HepG2 (cell line): ENCODE data around the gene PIGL. TPM values are rescaled to one million over a fixed set of nuclear protein-coding genes. Genes with fewer than 3 reads are reported as not detected.

Source experiments
- ATAC-seq: fragments of 200-7000 bp; cut with Tn5 transposase; 3 replicates; pipeline ENCODE4 v1.9.1; 2020; ENCODE audit warnings: mild to moderate bottlenecking, moderate library complexity
- BruUV-seq: library from RNA; stranded (reverse); fragments of 400-500 nt; replicated peaks from 2 replicates; lab custom pipeline; 2021; lab: Mats Ljungman, UMichigan
- CTCF ChIA-PET: fragments of 300-600 bp; formaldehyde crosslinking; extraction: SDS; loops from one replicate; lab custom pipeline; 2021; ENCODE audit warnings: low total read pairs, inconsistent platforms, low intra/inter-chr PET ratio; lab: Yijun Ruan, JAX
- POLR2A ChIA-PET: fragments of 350-600 bp; sonication (Branson Sonifier 250); formaldehyde crosslinking; loops from one replicate; lab custom pipeline; 2020; ENCODE audit warnings: antibody characterized with exemption, inconsistent platforms; lab: Yijun Ruan, JAX
- DNase-seq: peaks from one replicate; pipeline ENCODE4 v3.0.0-alpha.2; 2015; ENCODE audit warnings: low spot score
- FAIRE-seq: peaks from 3 replicates; lab custom pipeline; 2011; peaks lifted over from hg19 to GRCh38; lab: Jason Lieb, UNC
- H2AFZ ChIP-seq: one replicate; pipeline ENCODE4 v1.6.1; 2011; ENCODE audit warnings: low read length, inconsistent platforms
- H3K27ac ChIP-seq: fragments of 300-600 bp; 3 replicates; pipeline ENCODE4 v1.8.0; 2011; ENCODE audit warnings: mixed run types, mild to moderate bottlenecking, mixed read lengths, low read length, inconsistent platforms; ENCODE audit not compliant: insufficient read depth; ENCODE audit errors: extremely low read length
- H3K27me3 ChIP-seq, 2 experiments: fragments of 200-600 bp in 1 of 2; 2 replicates in 1 of 2; 3 replicates in 1 of 2; pipeline versions ENCODE4 v1.6.0 to v1.8.0; 2011; ENCODE audit warnings: low read length in 2 of 2, mild to moderate bottlenecking in 2 of 2, moderate library complexity in 2 of 2, inconsistent platforms in 1 of 2; ENCODE audit not compliant: insufficient read depth in 2 of 2, control insufficient read depth in 1 of 2
- H3K36me3 ChIP-seq, 2 experiments: fragments of 200-600 bp in 1 of 2; replicated peaks in 1 of 2; 2 replicates in 1 of 2; 3 replicates in 1 of 2; pipeline versions ENCODE4 v1.5.1 to v1.8.0; 2011; ENCODE audit warnings: low read length in 2 of 2, inconsistent platforms in 1 of 2; ENCODE audit not compliant: insufficient read depth in 2 of 2, control insufficient read depth in 1 of 2
- H3K4me1 ChIP-seq: 2 replicates; pipeline ENCODE4 v1.5.1; 2012; ENCODE audit warnings: low read length, inconsistent platforms; ENCODE audit not compliant: insufficient read depth
- H3K4me2 ChIP-seq: 2 replicates; pipeline ENCODE4 v1.6.0; 2011; ENCODE audit warnings: low read depth, low read length, inconsistent platforms
- H3K4me3 ChIP-seq, 3 experiments: fragments of 200-600 bp in 1 of 3; sonication (generic), shearing (Covaris generic) in 1 of 3; replicated peaks in 1 of 3; 2 replicates each; pipeline ENCODE4 v1.5.1; 2011 to 2016; ENCODE audit warnings: low read length in 3 of 3, inconsistent platforms in 2 of 3, low read depth in 2 of 3, mild to moderate bottlenecking in 2 of 3, control low read depth in 1 of 3, mixed read lengths in 1 of 3; ENCODE audit not compliant: insufficient read depth in 1 of 3
- H3K79me2 ChIP-seq: one replicate; pipeline ENCODE4 v1.6.1; 2011; ENCODE audit warnings: low read length, inconsistent platforms; ENCODE audit not compliant: insufficient read depth
- H3K9ac ChIP-seq: 2 replicates; pipeline ENCODE4 v1.6.0; 2011; ENCODE audit warnings: mild to moderate bottlenecking, low read depth, low read length, inconsistent platforms; ENCODE audit not compliant: insufficient read depth
- H3K9me3 ChIP-seq: 2 replicates; pipeline ENCODE4 v1.5.1; 2012; ENCODE audit warnings: mild to moderate bottlenecking, low read length
- H4K20me1 ChIP-seq: 2 replicates; pipeline ENCODE4 v1.6.0; 2011; ENCODE audit warnings: inconsistent platforms, mild to moderate bottlenecking, low read length, moderate library complexity; ENCODE audit not compliant: insufficient read depth
- CEBPB ChIP-seq: IDR thresholded peaks from 2 replicates; pipeline ENCODE4 v1.6.1; 2011; ENCODE audit warnings: low read depth, low read length, improper control_type of control experiment, borderline replicate concordance
- CEBPG ChIP-seq: IDR thresholded peaks from 2 replicates; pipeline ENCODE4 v1.6.1; 2016
- ISL2 ChIP-seq: sonication (generic); formaldehyde crosslinking; IDR thresholded peaks from 2 replicates; pipeline ENCODE4 v1.5.0; 2020; ENCODE audit warnings: missing genetic modification reagents
- MZF1 ChIP-seq: sonication (generic); formaldehyde crosslinking; IDR thresholded peaks from 2 replicates; pipeline ENCODE4 v1.8.1; 2023; ENCODE audit warnings: mild to moderate bottlenecking, missing genetic modification reagents, borderline replicate concordance
- NFE2L1 ChIP-seq: sonication (generic); formaldehyde crosslinking; IDR thresholded peaks from 2 replicates; pipeline ENCODE4 v1.4.0; 2020; ENCODE audit warnings: missing genetic modification reagents, mild to moderate bottlenecking, borderline replicate concordance
- RERE ChIP-seq: IDR thresholded peaks from 2 replicates; pipeline ENCODE4 v1.6.1; 2016; ENCODE audit warnings: low read depth, missing genetic modification reagents, missing compliant biosample characterization
- SRSF9 ChIP-seq: fragments of 200-400 bp; formaldehyde crosslinking; IDR thresholded peaks from 2 replicates; pipeline ENCODE4 v1.6.1; 2018; ENCODE audit warnings: borderline replicate concordance, mild to moderate bottlenecking, low read depth, low read length; ENCODE audit not compliant: insufficient read depth, poor library complexity, severe bottlenecking
- TAF15 ChIP-seq: fragments of 200-400 bp; formaldehyde crosslinking; IDR thresholded peaks from one replicate; pipeline ENCODE4 v1.6.1; 2018; ENCODE audit warnings: mild to moderate bottlenecking, low read depth, low read length; ENCODE audit not compliant: poor library complexity, severe bottlenecking
- YEATS2 ChIP-seq: sonication (generic); formaldehyde crosslinking; IDR thresholded peaks from 2 replicates; pipeline ENCODE4 v1.4.0; 2020; ENCODE audit warnings: missing genetic modification reagents, borderline replicate concordance
- ZBTB2 ChIP-seq: sonication (generic); formaldehyde crosslinking; IDR thresholded peaks from 2 replicates; pipeline ENCODE4 v1.8.0; 2022; ENCODE audit warnings: low read depth, missing genetic modification reagents
- ZNF431 ChIP-seq: sonication (generic); formaldehyde crosslinking; IDR thresholded peaks from 2 replicates; pipeline ENCODE4 v1.9.0; 2022; ENCODE audit warnings: missing genetic modification reagents, low read depth, mild to moderate bottlenecking, borderline replicate concordance
- ZNF546 ChIP-seq: sonication (generic); formaldehyde crosslinking; conservative IDR thresholded peaks from 2 replicates; pipeline ENCODE4 v1.8.1; 2023; ENCODE audit warnings: mild to moderate bottlenecking, missing genetic modification reagents
- ZNF589 ChIP-seq: sonication (generic); formaldehyde crosslinking; conservative IDR thresholded peaks from 2 replicates; pipeline ENCODE4 v1.8.0; 2022; ENCODE audit warnings: mild to moderate bottlenecking, moderate library complexity, missing genetic modification reagents
- ZNF747 ChIP-seq: sonication (generic); formaldehyde crosslinking; IDR thresholded peaks from 2 replicates; pipeline ENCODE4 v1.8.1; 2023; ENCODE audit warnings: missing genetic modification reagents, mild to moderate bottlenecking, borderline replicate concordance
- WGBS: methylation state at CpG from one replicate; pipeline ENCODE4 v1.1.6; 2017; ENCODE audit warnings: low lambda C conversion rate; 5-methylcytosine and 5-hydroxymethylcytosine counted together
- in situ Hi-C: cut with HindIII; loops from 2 replicates; pipeline ENCODE4 v1.10.0; 2017; ENCODE audit warnings: low pct_unique_long_range_greater_than_20kb; ENCODE audit not compliant: extremely low pct_ligation_motif_present
- intact Hi-C: fragments of 100-400 bp; cut with micrococcal nuclease; formaldehyde crosslinking; loops from one replicate; pipeline ENCODE4 v1.10.0; 2022; ENCODE audit not compliant: unreplicated experiment
- polyA plus RNA-seq, 8 experiments: library from polyadenylated mRNA; depleted of rRNA in 3 of 8; stranded (reverse) in 7 of 8; unstranded in 1 of 8; fragments of >200 nt; fragmentation: Illumina TruSeq in 4 of 8; extraction: Trizol in 4 of 8; gene quantifications; 2 replicates each; pipeline versions ENCODE4 v1.2.1 to v1.2.3, GENCODE V29; 2011 to 2016; ENCODE audit warnings: low read depth in 4 of 8, missing spikeins in 1 of 8, mixed read lengths in 1 of 8; ENCODE audit not compliant: insufficient read depth in 1 of 8
- total RNA-seq, 5 experiments: library from RNA; depleted of rRNA; stranded (reverse); fragments of >200 nt; fragmentation: Illumina TruSeq; extraction: Trizol; gene quantifications; 2 replicates each; pipeline ENCODE4 v1.2.3, GENCODE V29; 2016; ENCODE audit warnings: low read depth in 1 of 5

PIGL gene
- total and polyA plus RNA-seq, 2 of the 13 experiments (the other 11 are each of a cell fraction or from before 2014, with no cell fraction given) = 28.5 to 63.8 TPM

- ATAC-seq (no peak), DNase-seq (no peak), FAIRE-seq (no peak)
- H3K27ac ChIP-seq = peak overlapping the region; percentile 48
- H3K9me3 ChIP-seq = no peaks in the 10 kb centered on the region
- BruUV-seq = no TSS peak
- POLR2A ChIA-PET = interaction anchor here (1.0 to 1.8 kb wide), 3 partner anchors 26 to 43 kb away, joined by 3 to 6 read pairs (median 3); partner anchors contain the start of genes NCOR1 and PIGL
- CTCF ChIA-PET = no interaction called here
- H3K4me3 ChIP-seq = no peak overlapping the region
- WGBS = 75% methylated on average over 5 of the region's 5 CpGs
- TF ChIP-seq CEBPB (peak; percentile 77), RERE (CRISPR knock-in tag) (no peak), ZBTB2 (CRISPR knock-in tag) (no peak), MZF1 (CRISPR knock-in tag) (no peak), ZNF589 (no peak), SRSF9 (no peak), TAF15 (no peak), ZNF431 (no peak), ZNF747 (no peak), NFE2L1 (CRISPR knock-in tag) (no peak), CEBPG (CRISPR knock-in tag) (0 out of 2 replicates have a peak, but pooled peaks have one; percentile 29), YEATS2 (CRISPR knock-in tag) (no peak), ISL2 (CRISPR knock-in tag) (no peak), ZNF546 (CRISPR knock-in tag) (no peak)
- TF ChIP-seq, all 625 proteins: peak for 2
- H3K36me3 ChIP-seq = no peaks in the 10 kb centered on the region
- no peaks in the 10 kb centered on the region for H3K79me2 ChIP-seq
- H3K4me2 ChIP-seq = no peak overlapping the region
- intact Hi-C loops = no loop called here
- in situ Hi-C loops = no loop called here
- no peak overlapping the region for H3K9ac ChIP-seq
- H2AFZ ChIP-seq = no peak overlapping the region
- peaks cover 57% of the 10 kb centered on the region for H3K4me1 ChIP-seq
- H4K20me1 ChIP-seq = no peaks in the 10 kb centered on the region
- H3K27me3 ChIP-seq = no peaks in the 10 kb centered on the region
Observed at GRCh38 chr17:16243385-16243784, 26.4 kb downstream of the PIGL start.
